Retina (tissue), 1 donor: ENCODE measurements around the gene S100A1.

ENCODE experiments used
- DNase-seq: peaks from one replicate; pipeline ENCODE4 v3.0.0-alpha.2; 2016

Gene S100A1

DNA sequence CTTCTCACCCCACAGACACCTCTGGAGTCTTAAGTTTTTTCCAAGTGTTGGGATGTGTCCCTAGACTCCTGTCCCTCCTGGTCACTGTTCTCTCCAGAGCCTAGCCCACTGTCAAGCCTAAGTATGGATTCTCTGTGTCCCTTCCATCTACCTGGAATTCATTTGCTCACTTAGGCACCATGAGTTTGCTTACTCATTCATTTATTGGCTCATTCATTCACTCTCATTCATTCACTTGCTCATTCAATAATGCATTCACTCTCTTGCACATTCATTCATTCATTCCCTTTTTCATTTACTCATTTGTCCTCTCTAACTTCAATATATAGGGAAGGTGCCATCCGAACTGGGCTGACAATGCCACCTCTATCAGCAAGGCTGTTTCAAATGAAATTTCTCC, 16.9 kb upstream of the S100A1 start:
- no peak for DNase-seq

DNA sequence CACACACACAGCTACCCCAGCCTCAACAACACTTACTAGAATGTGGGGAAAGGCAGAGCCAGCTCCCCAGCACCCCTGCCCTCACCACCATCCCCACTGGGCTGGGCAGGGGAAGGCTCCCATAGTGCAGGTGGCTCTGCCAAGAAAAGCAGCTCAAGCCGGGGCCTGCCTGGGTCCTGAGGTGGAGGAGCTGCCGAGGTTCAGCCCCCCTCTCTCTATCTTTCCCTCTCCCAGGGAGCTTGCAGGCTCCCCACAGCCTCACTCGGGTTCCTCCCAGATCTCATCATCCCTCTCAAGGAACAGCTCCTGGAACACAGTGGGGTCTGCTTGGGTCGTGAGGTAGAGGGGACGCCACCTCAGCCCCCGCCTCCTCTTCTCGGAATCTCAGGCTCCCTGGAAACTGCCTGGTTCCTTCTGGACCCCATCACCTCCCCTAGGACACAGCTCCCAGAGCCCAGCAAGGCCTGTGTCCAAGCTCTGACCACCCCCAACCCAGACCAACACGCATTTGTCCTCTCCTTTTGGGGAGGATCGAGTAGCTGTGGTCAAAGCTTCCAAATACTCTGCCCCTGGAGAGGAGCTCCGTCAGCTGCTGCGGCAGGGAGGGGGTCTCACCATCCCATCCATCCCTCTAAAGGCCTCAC, 16.0 kb upstream of the S100A1 start:
- no peak for DNase-seq

- no peak for DNase-seq
Measured at GRCh38 chr1:153612755-153613331, 15.4 kb upstream of the S100A1 start, which contains the start of gene S100A16. TSS of gene S100A16 (minus strand) at chr1:153613137. CDS start at chr1:153608151, 4,986 bp downstream.

- no peak for DNase-seq
Measured at GRCh38 chr1:153613406-153613805, 14.8 kb upstream of the S100A1 start.

GRCh38 chr1:153614189-153614900, 13.9 kb upstream of the S100A1 start:
- no peak for DNase-seq

GRCh38 chr1:153614906-153615305, 13.3 kb upstream of the S100A1 start:
- DNase-seq = no peak

DNA sequence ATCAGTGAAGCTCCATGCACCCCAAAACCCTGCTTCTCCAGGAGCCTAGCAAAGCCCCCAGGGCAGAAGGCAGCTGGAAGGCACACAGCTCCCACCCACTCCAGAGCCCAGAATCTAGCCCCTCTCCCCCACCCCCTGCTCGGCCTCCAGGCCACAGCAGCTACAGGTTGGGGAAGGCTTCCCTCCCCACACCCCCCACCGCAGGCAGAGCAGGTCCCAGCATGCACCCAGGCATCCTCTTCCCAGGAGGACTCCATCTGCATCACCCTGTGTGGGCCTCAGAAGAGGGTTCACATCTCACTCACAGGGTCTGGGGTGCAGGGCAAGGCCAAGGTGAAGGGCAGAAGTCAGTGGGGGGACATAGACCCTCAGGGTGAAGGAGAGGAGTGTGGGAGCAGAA, 12.8 kb upstream of the S100A1 start:
- DNase-seq = no peak

DNA sequence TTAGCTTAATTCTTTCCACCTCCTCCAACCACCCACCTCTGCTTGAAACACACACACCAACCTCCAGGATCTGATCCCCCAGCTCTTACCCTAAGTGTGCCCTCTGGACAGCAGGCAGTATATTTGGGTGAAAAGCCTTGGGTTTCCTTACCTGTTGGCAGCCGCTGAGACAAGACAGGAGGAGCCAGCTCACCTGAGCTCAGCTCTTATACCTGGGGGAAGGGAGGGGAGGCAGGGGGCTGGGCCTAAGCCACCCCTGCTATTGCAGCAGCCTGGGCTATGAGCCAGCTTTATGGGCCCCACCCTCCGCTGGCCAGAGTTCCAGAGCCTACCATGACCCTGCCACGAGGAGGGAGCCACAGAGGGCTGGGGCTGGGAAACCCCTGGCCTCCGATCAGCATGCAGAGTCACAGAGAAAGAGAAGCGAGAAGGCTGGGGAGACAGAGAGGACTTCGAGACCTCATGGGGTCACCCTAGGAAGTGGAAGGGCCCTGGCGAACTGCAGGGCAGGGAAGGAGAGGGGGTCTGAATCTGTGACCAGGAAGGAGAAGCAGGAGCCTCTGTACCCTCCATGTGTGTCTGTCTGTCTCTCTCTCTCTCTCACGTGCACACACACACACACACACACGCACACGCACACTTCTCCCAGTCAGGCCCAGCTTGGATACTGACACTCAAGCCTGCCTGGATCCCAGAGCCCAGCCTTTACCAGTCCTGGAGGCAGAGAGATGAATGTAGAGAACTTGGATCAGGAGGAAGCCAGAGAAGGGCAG, 11.9 kb upstream of the S100A1 start, which contains the start of gene S100A14:
Gene S100A14, minus strand, starts transcription at position 182 of the 773 bp plus-strand sequence. CDS start 467 bp downstream, outside the sequence.
- no peak for DNase-seq

DNA sequence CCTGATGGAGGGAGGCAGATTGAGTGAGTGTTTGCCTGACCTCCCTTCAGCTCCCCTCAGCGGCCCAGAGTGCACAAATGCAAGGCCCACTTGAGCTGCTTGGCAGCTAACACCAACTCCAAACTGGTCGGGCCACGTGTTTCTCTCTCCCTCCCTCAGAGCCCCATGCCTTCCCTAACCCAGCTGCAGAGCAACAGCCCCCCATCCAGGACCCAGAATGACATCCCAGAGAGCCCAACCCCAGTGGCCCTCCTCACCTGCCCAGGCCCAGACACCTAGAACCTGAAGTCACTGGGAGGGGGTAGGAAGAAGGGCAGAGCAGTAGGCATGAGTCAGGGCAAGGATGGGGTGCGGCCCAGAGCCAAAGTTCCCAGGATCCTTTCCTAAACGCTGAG, 11.3 kb upstream of the S100A1 start:
- DNase-seq = no peak

DNA sequence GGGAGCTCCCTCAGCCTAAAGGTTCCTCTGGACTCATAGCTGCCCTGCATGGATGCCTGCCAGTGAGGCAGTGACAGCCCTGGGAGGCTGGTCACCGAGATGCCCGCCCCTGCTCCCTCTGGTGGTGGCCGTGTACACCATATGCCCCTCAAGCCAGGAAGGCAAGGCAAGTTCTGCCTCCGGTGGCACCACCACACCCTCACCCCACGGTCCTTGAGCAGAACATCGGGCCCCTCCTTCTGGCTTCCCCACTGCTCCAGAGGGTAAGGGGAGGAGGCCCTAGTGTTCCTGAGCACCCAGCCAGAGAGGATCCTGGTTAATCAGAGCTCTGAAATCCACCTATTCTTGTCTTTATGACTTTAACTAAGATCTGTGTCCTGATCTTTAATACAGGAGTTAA, 10.6 kb upstream of the S100A1 start:
- DNase-seq = no peak

- no peak for DNase-seq
Measured at GRCh38 chr1:153619171-153619570, 9.1 kb upstream of the S100A1 start.

DNA sequence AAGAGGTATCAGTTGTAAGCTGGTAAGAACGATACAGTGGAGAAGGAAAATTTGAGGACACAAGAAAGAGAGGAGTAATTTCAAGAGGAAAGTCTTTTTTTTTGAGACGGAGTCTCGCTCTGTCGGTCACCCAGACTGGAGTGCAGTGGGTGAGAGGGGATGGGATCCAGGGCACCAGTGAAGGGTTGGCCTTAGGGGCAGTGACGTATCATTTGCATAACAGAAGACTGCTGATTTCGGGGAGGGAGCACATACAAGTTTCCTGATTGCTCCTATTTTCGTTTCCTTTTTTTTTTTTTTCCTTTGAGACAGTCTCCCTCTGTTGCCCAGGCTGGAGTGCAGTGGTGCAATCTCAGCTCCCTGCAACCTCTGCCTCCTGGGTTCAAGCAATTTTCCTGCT, 5.1 kb upstream of the S100A1 start:
- no peak for DNase-seq

DNA sequence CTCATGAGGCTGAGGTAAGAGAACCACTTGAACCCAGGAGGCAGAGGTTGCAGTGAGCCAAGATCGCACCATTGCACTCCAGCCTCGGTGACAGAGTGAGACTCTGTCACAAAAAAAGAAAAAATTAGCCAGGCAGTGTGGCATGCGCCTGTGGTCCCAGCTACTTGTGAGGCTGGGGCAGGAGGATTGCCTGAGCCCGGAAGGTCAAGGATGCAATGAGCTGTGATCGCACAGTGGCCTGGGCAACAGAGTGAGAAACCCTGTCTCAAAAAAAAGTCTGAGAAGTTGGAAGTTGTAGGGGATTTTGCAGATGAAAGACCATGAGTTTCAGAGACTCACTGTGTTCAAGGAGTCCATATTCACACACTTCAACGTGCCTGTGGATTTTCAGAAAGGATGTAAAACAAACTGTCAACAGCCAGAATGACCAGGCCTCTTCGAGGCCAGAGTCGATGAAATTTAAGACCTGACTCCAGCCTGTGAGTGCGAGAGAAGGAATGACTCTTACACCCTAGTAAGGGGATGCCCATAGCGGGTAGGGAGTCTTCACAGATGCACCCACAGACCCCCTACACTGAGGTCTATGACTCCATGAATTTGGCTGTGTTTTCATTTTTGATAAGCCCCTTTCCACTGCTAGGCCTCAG, 3.1 kb upstream of the S100A1 start:
- no peak for DNase-seq

- DNase-seq = no peak
Measured at GRCh38 chr1:153626477-153626903, 1.7 kb upstream of the S100A1 start.

DNA sequence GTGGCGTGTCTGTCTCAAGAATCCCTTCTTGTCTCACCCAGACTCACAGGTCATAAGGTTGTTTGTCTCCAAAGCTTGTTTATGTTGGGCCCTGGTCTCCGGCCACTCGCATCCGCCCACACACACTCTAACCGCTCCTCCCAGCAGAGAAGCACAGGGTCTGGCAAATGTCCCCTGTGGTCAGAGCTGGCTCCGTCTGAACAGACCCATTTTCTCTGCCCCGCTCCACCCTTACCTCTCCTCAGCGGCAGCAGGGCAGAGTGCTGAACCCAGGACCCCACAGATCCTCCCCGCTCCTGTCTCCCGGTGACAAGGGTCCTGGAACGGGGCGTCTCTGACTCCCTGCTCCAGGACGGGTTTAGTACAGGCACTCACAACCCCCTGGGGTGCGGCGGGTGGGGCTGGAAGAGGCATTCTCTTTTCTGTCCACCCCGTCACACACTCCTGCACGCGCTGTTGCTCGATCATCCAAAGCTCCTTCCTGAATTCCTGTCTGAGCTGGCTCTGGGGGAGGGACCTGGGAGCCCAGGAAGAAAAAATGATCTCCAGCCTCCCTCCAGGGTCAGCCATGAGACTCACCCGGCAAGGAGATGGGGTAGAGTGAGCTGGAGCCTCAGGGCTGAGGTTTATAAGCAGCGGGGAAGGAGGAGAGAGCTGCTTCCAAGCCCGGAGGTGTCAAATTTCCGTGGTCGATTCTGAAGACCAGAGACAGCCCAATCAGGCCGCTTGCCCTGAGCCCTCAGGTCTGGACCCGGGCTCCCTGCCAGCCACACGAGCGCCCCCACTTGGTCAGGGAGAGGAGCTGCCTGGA, 1.1 kb upstream of the S100A1 start, which contains the start of gene S100A13:
Gene S100A13, minus strand, starts transcription at position 602 of the 811 bp plus-strand sequence. CDS start 1,033 bp downstream, outside the sequence.
- DNase-seq = peak; percentile 90

- DNase-seq = no peak
Measured at GRCh38 chr1:153628638-153629342, 556 bp downstream of the S100A1 start.

- no peak for DNase-seq
Measured at GRCh38 chr1:153629343-153629665, 1.1 kb downstream of the S100A1 start.

- DNase-seq = no peak
Measured at GRCh38 chr1:153629971-153630370, 1.7 kb downstream of the S100A1 start.

GRCh38 chr1:153630384-153630783, 2.1 kb downstream of the S100A1 start:
- no peak for DNase-seq

DNA sequence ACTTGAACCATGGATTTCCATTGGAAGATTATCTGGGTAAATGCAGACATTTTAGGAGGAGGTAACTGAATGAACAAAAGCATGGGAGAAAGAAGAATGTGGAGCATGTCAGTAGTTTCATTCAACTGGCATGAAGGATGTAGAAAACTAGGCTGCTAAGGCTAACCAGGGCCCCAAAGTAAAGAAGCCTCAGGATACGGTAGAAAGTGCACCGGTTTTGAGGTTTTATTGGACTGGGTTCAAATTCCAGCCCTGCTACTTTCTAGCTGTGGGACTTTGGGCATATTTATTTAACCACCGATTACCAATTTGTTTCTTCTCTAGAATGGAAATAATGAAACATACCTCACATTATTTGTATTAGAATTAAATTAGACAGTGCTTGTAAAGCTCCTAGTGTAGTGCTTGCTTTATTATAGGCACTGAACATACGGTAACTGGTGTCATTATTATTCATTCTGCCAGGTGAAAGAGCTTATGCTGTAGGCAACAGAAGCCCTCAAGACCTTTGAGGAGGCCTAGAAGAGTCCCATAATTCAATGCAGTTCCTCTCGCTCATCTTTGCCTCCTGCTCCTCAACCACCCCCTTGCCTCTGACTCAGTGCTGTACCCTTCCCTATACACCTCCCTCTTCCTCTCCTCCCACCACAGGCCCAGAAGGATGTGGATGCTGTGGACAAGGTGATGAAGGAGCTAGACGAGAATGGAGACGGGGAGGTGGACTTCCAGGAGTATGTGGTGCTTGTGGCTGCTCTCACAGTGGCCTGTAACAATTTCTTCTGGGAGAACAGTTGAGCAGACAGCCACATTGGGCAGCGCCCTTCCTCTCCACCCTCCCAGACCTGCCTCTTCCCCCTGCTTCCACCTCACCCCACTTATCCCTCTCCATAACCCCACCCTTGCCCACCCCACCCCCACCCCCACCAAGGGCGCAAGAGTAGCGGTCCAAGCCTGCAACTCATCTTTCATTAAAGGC, 3.1 kb downstream of the S100A1 start:
- DNase-seq = no peak
